Fibroblast of gingiva (primary cell): ENCODE results near the gene KLHL29.

Source experiments
- DNase-seq: peaks from one replicate; pipeline ENCODE4 v3.0.0-alpha.2; 2011; ENCODE audit warnings: low read depth

KLHL29 gene

DNA sequence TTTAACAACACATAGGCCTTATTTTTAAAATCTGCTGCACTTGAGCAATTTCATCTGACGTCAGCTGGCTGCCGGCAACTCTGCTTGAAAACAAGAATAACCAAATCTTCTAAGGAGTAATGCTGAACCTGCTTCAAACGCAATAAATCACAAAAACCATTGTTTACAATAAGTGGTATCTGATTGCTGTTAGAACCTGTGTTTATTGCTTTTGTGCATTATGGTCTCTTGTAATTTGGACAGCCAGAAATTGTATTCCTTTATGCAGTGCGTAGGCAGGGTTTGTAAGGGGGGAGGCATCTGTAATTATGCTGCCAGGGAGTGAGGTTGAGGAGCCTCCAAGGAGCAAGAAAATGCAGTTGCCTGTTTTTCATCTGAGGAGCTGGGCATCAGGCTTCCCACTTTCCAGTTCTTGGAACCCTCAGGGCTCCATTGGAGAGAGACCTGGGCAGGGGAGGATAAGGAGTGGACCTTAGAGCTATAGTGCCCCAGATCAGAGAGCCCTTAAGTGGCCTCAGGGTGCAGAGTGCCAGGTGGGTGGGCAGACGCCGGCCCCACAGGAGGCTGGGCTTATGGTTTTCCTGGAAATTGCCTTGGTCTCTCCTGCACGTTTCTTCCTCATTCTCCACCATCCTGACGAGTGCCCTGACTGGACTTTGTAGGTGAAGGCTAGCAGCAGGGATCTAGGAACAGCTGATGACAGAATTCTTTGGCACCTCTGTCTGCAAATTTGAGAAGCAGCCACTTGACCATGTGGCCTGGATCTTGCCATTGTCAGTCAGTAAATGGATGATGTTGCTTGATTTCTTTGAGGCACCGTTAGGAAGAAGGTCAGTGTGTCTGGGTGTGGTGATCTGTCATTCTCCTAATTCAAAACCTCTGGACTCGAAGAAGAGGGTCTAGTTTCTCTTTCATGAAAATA, 129.2 kb downstream of the KLHL29 start:
- DNase-seq: no peak

DNA sequence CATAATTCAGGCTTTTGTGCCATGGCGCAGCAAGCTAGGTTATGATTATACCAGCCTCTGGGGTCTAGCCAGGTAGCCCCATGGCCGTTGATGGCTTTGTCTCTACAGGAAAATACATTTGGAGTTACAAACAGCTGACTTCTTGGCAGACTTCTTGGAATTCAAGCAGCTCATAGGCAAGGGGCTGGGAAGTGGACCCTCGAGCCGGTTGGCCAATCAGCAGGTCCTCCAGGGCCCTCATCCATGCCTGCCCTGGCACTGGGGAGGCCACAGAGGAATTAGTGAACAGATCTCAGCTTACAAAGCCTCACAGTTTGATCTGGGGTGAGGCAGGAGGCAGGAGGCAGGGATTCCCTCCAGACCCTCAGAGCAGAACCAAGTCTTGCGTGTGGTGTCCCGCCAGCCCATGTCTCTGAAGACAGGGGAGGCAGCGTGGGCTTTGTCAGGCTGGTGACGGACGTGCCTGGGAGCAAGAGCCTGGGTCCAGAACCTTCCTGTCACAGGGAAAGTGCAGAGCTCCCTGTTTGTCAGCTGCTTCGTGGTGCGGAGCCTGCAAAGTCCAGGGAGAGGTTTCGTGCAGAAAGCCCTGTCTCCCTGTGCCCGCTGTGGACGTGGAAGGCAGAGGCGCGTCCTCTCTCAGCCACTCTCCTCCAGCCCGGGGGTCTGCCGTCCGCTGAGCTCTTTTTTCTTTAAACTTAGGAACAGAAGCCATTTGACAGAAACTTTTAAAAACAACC, 131.7 kb downstream of the KLHL29 start:
- DNase-seq: no peak

GRCh38 chr2:23518481-23519333, 133.7 kb downstream of the KLHL29 start:
- DNase-seq: no peak

GRCh38 chr2:23519334-23519651, 134.3 kb downstream of the KLHL29 start:
- DNase-seq: peak; percentile 24

- no peak for DNase-seq
Observed at GRCh38 chr2:23520256-23520655, 135.3 kb downstream of the KLHL29 start.

DNA sequence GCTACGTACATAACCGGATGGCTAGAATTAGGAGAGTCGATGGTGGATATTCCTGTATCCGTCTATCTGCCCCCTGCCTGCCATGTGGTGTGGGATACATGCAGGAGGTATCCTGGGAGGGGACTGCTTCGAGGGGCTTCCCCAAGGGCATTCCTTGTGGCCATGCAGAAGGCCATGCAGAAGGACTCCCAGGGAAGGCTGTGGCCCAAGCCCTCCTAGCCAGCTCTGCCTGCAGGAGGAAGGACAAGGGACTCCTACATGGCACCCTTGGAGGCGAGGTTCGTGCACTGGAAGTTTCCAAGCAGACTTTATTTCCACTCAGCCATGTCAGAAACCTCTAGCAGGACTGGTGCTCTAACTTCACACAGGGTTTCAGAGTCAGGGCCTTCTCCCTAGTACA, 136.1 kb downstream of the KLHL29 start:
- no peak for DNase-seq

- DNase-seq: no peak
Observed at GRCh38 chr2:23522726-23523372, 137.9 kb downstream of the KLHL29 start.

- DNase-seq: peak; percentile 35
Observed at GRCh38 chr2:23523373-23524260, 138.6 kb downstream of the KLHL29 start.

DNA sequence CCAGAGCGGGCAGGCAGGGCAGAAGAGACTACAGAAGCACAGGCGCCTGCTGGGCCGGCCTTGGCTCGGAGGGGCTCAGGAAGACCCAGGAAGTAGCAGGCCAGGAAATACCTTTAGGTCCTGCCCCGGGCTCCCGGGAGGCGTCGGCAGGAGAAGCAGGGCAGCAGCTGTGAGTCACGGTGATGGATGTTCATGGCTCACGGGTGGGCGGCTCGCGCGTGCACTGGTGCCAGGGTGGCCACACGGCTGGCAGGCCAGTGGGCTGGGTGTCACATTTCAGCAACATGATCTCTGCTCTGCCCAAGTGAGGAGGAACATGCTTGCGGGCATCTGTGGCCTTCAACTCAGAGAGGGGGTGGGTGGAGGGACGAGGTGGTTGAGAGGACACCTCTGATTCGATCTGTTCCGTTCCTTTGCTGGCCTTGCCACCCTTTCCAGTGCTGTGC, 139.3 kb downstream of the KLHL29 start:
- DNase-seq: peak; percentile 78

GRCh38 chr2:23525137-23525765, 140.3 kb downstream of the KLHL29 start:
- no peak for DNase-seq

GRCh38 chr2:23526114-23526513, 141.1 kb downstream of the KLHL29 start:
- DNase-seq: no peak

- DNase-seq: no peak
Observed at GRCh38 chr2:23526835-23527790, 142.1 kb downstream of the KLHL29 start.

- no peak for DNase-seq
Observed at GRCh38 chr2:23528171-23528570, 143.2 kb downstream of the KLHL29 start.

- no peak for DNase-seq
Observed at GRCh38 chr2:23528690-23529089, 143.7 kb downstream of the KLHL29 start.

GRCh38 chr2:23529659-23530058, 144.7 kb downstream of the KLHL29 start:
- no peak for DNase-seq

GRCh38 chr2:23530206-23530908, 145.4 kb downstream of the KLHL29 start:
- no peak for DNase-seq

GRCh38 chr2:23530909-23531276, 145.9 kb downstream of the KLHL29 start:
- no peak for DNase-seq

- DNase-seq: no peak
Observed at GRCh38 chr2:23531280-23531679, 146.3 kb downstream of the KLHL29 start.

DNA sequence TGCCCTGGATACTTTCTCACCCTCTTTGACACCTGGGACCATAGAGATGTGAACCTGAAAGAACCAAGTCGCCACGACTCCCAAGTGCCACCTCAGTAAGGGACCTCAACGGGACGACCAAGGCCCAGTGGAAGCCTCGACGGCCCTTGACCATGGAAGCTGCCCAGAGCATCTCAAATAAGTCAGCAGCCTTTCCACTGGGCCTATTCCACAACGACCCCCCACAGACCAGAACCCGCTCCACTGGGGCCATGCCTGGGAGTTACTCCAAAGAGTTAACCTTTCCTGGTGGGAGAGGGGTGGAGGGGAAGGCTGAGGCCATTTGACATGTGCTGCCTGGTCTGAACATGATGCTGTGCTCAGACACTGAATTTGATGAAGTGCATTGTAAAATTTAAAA, 146.9 kb downstream of the KLHL29 start:
- DNase-seq: no peak
